GM19455 (cell line): ENCODE measurements around the gene ZCRB1.

Source experiments
- ATAC-seq: cut with Tn5 transposase; IDR thresholded peaks from one replicate; pipeline ENCODE4 v1.9.1; 2021; ENCODE audit not compliant: unreplicated experiment

The ZCRB1 gene

DNA sequence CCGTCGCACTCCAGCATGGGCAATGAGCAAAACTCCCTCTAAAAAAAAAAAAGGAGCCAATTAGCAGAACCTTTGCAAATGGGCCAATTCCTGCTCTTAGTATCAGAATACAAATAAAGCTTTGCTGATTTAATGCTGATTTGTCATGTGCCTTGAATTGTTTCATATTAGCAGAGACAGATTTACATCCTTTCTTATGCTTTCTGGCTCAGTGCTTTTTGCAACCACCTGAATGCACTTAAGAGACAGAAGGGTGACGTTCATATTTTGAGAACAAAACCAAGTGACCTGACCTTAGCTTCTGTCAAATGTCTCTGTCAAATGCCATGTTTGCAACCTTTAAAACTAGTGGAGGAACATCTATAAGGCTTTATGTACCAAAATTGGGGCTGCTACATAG, 44.0 kb downstream of the ZCRB1 start:
- no peak for ATAC-seq

DNA sequence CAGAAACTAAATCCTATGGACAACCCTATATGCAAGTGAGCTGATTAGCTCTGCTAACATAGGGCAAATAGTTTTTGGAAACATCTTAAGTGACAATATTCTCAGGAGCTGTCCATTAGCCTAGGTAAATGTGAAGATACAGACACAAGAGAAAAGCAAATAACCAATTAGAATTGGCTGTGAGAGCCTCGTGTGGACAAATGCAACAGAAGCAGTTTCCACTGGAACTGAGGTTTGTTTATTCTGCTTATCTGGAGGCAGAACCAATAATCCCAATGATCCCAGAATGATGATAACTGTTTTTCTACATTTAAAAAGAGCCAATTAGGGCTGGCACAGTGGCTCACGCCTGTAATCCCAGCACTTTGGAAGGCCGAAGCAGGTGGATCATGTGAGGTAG, 44.6 kb downstream of the ZCRB1 start:
- ATAC-seq: no peak

- no peak for ATAC-seq
Observed at GRCh38 chr12:42278128-42278510, 47.8 kb downstream of the ZCRB1 start.

DNA sequence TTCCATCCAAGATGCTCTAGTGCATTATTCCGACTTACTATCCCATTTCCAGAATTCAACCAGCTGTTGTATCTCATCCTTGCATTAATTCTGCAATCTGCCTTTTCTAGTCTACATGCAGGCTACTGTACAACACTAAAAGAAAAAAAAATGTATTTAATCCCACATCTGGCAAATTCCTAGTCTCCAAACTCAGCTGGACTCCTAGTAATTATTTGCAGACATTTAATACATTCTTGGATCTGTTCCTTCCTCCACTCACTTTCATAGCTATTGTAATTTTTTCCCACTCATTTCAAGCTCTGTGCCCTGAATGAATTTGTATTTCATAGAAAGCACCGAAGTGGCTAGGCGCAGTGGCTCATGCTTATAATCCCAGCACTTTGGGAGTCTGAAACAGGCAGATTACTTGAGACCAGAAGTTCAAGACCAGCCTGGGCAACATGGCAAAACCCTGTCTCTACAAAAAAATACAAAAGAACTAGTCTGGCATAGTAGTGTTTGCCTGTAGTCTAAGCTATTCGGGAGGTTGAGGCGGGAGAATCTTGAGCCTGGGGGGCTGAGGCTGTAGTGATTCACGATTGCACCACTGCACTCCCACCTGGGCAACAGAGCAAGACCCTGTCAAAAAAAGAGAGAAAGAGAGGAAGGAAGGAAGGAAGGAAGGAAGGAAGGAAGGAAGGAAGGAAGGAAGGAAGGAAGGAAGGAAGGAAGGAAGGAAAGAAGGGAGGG, 48.3 kb downstream of the ZCRB1 start:
- ATAC-seq: no peak

DNA sequence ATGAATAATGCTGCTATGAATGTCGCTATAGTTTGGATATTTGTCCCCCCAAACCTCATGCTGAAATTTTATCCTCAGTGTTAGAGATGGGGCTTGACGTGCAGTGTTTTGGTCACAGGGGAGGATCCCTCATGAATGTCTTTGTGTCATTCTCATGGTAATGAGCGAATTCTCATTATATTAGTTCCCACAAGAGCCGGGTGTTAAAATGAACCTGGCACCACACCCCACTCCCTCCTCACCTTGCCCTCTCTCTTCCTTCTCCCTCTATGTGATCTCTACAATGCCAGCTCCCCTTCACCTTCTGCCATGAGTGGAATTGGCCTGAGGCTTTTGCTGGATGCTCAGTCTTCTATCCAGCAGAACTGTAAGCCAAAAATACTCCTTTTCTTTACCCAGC, 50.4 kb downstream of the ZCRB1 start:
- ATAC-seq: no peak

GRCh38 chr12:42273706-42274105, 52.2 kb downstream of the ZCRB1 start:
- ATAC-seq: no peak

DNA sequence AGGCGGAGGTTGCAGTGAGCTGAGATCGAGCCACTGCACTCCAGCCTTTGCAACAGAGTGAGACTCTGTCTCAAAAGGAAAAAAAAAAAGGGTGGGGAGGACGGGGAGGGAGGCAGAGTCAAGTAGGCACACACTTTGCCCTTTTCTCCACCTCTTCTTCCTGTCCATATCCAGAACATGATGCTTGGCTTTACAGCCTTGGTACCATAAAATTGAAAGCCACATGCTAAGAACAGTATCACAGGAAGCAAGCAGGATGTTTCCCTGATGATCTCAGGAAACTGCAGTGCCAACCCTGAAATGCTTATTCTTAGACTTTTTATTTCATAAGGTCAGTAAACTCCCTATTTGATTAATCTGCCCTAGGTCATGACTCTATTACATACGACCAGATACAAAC, 55.3 kb downstream of the ZCRB1 start:
- ATAC-seq: no peak

DNA sequence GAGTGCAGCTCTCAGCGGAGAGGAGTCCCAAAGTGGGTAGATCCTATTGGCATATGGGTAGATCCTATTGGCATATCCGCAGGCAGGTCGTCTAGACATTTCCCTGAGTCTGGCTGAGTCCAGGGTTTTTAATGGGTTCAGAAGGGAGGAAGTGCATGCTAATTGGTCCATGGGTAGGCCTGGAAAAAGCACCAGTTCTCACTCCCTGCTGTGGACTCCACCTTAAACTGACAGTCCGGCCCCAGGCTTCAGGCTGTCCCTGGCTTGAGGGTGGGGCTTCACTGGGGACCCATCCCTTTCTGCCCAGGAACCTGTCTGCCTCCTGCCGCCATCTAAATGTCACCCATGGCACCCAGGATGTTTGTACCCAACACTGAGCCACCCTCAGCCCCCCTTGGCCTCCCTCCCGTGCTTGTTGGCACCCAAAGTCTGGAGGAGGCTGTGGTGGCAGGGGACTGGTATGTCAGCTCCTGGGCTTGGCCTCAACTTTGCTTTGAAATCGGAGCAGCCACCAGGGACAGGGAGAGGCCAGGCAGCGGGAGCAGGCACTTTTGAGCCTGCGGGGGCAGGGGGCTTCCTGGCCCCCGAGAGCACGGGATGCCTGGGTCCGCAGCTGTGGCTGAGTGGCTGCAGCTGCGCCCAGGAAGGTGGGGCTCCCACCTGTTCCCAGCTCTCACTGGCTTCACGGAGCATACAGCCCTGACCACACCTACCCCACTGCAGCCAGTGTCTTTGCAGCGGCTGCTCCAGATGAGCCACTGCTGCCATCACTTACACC, 58.3 kb downstream of the ZCRB1 start:
- no peak for ATAC-seq

- ATAC-seq: no peak
Observed at GRCh38 chr12:42266579-42267230, 59.2 kb downstream of the ZCRB1 start.

GRCh38 chr12:42262271-42262670, 63.6 kb downstream of the ZCRB1 start:
- ATAC-seq: no peak
